ENCODE results near the gene EPB41L3.

Gene EPB41L3

DNA sequence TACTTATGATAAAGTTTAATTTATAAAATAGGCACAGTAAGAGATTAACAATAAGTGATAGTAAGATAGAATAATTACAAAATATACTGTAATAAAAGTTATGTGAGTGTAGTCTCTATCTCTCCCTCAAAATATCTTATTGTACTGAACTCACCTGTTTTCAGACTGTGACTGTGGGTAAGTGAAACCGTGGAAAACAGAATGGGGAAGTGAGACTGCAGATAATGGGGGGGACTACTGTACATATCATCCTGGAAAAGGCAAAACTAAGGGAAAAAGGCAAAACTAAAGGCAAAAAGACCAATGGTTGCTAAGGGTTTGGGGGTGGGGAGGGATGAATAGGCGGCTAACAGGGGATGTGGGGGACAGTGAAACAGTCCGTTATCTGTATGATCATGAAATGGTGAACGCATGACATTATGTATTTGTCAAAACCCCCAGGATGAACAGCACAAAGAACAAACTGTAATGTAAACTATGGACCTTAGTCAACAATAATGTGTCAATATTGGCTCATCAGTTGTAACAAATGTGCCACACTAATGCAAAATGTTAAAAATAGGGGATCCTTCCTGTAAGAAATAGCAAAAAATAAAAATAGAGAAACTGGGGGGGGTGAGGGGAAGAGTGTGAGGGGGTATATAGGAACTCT lies 93.8 kb downstream of the EPB41L3 start:
- DNase-seq: no peak

DNA sequence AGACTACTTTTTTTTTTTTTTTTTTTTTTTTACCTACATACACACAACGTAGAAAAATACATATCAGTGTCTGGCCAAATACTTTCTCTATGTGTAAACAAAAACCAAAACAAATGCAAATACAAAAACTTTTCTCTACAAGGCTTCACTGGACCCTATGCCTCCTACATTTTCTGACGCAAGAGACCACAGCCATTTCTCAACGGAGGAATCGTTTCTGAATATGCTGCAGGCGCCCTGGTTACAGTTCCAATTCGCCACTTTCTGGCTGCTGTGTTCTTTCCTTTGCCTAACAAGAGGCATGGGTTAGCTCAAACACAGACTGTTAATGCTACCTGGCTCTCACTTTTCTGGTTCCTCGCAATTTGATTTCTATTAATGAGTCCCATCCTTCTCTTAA lies 96.4 kb downstream of the EPB41L3 start:
- no peak for DNase-seq

DNA sequence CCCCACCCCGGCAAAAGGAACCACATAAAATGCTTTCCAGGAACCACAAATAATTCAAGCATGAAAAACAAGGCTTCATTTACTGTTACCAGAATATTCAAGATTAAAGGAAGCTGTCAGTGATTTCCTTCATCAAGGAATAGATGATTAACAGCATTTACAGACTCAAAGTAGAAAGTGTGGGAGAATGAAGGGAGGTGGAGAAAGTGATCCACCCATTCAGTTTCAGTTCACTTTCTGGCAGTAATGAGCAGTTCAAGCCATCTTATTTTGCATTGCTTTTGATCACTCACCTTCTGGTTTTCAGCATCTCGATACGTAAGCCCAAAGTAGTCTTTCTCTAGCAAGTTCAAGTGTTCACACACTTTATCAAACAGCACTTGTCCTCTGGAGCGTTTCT lies 99.0 kb downstream of the EPB41L3 start:
- no peak for DNase-seq

DNA sequence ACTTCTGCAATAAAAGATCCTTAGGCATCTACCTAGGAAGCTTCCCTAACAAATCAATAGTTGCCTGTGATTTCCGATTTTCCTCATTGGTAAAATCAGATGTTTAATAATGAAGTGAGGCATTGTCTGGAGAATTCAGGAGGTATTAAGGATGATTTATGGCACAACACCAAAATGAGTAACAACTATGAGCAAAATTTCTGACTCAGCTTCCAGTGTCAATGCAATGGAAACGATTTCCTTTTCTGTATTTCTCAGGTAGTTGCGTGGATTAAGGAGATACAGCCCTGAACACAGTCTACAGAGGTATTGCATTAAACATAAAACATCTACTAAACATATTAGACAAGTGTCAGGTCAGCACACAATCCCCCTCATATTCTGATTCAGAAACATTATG lies 99.5 kb downstream of the EPB41L3 start:
- no peak for DNase-seq

DNA sequence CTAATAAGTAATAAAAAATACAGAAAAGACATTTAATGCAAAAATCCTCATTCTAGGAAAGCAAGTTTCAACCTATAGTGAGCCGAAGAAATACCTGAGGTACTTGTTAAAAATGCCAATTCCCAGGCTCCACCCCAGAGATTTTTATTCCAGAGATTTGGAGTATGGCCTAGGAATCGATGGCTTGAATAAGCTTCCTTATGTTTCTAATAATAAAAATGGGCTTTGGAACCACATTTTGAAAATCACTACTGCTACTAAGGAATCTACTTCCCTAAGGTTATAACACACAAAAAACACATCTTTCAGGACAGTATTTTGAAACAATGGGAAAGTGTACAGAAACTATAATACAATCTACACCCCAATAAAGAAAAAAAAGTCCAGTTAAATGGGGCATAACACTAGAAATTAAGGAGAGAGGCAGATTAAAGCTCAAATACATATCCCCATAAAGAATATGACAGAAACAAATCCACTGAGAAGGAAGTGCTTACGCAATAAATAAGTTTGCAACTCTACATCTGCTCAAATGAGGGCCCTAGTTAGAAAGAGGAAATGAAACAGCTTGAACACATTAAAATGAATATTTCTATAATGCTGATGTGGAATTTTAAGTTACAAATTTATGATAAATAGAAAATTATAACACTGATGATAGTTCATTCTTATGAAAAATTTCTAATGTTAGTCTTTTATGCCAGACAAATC lies 103.7 kb downstream of the EPB41L3 start:
- no peak for DNase-seq

DNA sequence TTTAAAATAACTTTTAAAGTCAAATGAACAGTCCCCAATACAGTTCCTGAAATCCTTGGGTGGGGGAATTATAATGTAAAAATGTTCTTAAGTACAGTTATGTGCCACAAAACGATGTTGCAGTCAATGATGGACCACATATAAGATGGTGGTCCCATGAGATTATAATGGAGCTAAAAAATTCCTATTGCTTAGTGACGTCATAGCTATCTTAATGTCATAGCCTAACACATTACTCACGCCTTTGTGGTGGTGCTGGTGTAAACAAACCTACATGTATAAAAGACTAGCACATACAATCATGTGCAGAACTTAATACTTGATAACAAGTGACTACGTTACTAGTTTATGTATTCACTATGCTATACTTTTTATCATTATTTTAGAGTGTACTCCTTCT lies 109.4 kb downstream of the EPB41L3 start:
- no peak for DNase-seq

DNA sequence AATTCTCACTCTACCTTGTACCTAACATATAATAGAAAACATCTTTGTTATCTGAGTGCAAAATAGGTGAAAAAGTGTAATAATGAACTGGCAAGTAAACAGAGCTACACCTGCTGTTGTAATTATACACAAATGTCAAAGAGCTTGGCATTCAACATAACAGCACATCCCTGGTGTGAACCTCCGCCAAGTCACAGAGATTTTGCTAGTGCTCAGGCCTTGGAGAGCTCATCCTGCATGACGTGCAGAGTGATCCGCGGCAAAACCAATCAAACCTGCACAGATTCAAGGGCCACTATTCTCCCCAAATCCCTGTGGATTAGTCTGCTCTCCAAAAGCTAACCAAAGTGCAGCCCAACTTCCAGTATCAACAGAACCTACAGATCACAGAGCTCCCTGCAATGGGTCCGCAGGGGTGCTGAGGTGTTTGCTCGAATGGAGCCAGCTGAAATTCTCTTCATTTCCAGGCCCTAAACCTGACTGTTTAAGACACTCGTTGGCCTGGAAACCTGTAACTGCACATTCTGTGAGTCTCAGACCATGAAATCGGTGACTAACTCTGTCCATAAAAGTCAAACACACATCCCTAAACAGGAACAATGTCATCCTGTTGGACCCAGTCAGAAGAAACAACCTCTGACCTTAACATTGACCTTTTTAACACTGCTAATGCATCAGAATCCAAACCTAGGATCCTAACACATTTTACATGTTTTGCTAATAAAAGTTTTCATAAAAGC lies 111.8 kb downstream of the EPB41L3 start:
- DNase-seq: no peak

DNA sequence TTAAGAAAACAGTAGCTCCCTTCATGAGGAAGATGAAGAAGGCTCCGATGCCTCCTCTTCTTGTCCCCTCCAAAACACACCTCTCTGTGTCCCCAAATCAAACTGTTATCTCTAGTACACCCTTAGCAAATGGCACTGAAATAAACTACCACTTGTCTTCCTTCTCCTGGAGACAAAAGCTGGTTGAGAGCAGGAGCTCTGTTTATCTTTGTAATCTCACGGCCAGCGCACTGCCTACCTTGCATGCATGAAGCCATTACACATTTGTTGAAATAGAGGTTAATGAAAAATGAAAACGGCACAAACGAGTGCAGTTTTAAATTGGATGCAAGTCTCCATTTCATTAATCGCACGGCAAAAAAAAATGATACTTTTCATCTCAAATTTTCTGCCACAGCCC lies 113.7 kb downstream of the EPB41L3 start:
- DNase-seq: no peak

DNA sequence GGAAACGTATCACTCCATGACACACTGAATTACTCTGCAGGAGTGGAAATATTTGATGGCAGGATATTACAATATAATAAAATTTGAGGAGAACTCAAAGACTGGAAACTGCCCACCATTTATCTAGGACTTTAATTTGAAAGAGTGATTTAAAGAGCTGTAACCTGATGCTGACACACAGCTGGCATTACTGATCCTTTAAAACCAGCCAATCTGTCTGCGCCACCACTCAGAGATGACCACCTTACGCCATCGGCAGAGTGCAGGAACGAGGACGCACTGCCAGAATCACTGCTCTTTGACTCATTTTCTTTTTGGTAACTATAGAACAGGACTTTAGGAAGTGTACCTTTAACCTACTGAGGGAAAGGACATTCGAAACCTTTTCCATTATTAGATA lies 114.1 kb downstream of the EPB41L3 start:
- no peak for DNase-seq

DNA sequence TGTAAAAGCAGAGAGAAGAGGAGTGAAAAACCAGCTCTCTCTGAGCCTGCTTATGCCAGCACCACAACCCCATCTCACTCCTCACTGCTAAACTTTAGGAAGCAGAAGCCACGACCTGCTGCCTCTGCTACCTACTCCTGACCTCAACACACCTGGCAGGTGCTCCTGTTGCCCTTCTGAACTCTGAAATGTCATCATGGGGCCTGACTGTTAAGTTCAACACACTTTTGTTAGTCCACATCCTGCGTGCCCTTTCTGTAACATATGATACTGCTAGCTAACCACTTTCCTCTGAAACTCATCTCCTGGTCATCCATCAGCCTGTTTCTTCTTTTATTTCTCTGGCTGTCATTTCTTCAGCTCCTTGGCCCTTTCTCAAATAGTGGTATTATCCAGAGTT lies 118.1 kb downstream of the EPB41L3 start:
- DNase-seq: no peak

DNA sequence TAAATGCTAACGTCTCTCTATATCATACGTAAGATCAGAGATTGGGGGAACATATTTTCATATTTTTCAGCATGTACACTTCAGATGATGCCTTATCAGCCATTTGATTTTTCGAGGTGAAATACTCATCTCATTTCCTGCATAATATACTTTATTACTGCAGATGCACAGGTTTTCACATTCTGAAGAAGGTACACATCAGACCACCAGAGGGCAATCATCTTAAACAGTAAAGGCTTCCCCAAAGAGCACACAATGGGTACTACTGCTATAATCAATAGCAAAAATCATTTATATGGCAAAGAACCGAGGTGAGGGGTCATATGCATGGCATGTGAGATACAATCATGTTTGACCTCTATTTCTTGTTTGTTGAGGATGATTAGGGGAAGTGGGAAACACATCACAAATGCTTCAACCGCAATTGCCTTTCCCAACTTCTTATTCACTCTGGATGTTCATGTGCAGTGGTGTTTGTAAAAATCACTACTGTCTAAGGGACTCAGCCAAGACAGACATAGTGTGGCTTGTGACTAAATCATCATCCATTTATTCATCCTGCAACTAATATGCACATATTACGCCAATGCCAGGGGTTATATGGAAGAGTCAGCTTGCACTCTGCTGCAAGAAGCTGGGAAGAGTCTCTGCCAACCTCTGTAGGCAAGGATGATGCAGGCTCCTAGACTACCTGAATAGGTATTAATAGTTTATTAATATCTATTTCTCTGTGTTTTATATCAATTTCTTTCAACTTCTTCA lies 118.7 kb downstream of the EPB41L3 start:
- DNase-seq: no peak

DNA sequence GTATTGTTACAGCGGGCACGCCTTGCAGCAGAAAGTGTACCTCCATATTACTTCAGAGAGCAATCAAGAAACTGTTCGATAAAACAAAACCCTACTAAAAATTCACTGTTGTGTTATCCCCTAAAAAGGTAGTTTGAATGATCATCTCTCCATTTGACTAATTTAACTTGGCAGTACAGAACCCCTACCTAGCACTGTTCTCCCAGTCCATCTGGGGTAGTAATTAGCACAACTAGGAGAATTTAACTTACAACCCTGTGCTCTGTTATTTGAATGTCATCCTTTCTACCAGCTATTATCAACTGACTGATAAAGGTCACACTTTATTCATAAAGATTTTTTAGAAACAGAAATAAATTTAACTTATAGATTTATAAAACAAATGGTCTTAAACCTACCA lies 121.2 kb downstream of the EPB41L3 start:
- DNase-seq: no peak

DNA sequence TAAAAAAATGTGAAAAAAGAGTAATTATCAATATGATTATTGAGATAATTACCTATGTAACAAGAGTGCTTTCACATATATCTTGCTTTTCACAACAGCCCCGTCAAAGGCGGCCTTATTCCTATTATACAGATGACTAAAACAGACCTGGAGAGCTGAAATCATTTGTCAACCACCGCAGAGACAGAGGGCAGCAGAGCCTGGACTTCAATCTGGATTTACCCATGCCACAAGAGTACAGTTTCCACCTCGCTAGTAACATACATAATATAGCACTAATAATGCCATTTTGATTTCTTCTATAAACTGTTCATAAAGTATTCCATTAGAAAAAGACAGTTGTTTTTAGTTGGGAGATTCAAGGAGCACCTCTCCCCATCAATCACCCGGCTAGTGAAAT lies 121.8 kb downstream of the EPB41L3 start:
- DNase-seq: no peak

DNA sequence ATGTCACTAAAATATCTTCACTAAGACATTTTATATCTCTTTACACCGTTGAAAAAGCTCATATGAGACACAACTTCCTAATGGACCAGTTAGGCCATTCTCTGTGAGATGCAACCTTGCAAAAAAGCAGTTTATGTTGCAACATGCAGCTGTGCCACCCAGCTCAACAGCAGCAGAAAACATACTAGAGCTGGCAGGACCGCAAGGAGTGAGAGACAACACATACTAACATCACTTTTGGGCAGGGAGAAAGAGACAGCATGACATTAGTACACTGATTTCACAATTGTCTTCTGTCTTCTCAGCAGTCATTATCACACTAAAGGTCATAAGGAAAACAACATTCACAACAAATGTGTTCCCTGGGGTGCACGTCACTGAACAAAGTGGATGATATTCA lies 122.9 kb downstream of the EPB41L3 start:
- DNase-seq: no peak

DNA sequence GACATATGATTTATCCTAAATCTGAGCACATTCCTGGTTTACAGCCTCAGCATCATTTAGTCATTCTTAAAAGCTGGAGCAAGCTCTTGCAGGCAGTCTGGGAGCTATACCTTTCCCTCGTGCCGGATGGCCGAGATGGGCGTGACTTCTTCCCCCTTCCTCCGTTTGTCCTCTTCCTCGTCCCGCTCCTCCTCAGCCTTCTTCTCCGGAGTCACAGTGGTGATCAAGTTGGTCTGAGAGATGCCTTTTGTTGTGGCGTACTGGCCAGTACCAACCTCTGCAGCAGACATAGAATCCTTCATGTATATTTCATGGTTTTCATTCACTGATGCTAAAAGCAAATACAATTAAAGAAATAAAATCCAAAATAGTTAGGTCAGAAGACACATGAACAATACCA lies 124.2 kb downstream of the EPB41L3 start:
- DNase-seq: no peak

DNA sequence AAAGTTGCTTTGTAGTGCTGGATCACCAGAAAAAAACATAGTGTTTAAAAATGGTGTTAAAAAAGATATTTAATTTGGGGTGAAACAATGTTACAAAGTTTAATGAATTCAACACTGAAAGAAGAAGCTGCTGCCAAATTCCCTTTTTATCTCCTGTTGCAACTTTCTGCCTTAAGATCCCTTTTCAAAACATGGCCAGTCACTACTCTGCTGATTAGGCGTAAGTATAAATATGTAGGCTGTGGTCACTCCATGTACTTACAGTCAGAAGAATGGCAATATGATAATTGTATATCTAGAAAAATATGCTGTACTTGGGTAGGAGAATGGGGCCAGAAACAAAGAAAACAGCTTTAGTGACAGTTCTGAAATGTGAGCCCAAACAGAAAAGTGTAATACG lies 124.8 kb downstream of the EPB41L3 start:
- DNase-seq: no peak

DNA sequence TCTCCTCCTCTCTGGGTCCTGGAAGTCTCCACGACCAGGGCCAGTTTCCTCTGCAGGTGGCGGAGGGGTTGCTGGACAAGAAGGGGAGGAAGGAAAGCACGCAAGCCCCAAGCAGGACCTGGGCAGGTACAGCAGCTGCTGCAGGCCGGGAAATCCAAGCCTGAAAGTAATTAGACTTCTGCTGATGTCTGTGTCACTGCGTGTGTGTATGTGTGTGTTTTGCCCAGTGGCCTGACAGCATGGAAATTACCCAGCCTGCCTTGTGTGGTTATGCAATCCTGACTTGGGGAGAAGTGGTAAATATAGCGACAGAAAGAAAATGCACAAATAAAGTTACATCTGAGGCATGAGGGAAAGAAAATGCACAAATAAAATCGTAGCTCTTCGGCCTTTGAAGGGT lies 126.5 kb downstream of the EPB41L3 start:
- DNase-seq: no peak

DNA sequence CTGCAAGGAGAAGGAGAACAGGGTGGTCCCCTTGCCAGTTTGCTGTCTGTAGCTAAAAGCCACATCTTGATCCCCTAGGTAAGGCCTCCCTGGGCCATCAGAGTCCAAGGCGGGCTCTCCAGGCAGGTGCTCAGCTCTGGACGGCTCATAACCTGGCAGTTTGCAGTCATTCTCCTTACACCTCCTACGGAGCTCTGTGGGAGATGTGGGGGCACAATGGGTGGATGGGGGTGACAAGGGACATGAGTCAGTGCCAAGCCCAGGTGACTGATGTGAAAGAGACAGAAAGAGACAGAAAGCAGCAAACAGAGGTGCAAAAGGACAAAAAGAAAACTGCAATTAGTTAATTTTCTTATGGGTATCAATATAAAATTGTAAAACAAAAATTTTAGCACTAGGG lies 127.7 kb downstream of the EPB41L3 start:
- no peak for DNase-seq

DNA sequence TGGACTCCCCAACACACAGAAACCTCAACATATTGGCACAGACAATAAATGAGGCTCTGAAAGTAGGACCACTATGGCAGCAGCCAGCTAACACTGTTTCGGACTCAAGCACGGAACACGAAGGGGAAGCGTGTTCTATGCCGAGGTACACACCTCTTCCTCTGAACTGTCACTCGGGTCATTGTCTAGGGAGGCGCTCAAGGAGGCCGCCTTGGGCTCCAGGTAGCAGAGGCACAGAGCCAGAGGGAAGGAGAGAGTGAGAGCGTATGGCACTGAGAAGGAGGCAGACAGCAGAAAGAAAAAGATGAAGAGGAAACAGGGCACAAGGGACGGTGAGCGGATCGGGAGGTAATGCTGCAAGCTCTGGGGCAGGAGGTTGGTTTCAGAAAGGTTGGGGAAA lies 128.1 kb downstream of the EPB41L3 start:
- no peak for DNase-seq

DNA sequence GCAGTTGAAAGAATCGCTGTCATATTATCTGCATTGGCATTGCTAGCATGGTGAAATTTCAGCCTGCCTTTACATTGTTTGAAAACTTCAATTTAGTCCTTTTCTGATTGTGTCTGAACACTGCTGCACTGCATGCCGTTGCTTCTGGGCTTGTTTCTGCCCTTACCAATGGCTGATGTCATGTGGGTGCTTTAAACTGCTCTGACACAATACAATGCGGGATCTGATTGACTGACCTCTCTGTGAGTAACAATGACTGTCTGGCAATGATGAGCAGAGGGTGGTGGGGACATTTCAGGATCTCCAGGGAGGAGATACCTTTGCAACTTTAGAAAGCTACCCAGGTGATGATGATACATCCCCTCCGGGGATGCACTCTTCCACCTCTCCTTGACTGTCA lies 128.8 kb downstream of the EPB41L3 start:
- DNase-seq: no peak

DNA sequence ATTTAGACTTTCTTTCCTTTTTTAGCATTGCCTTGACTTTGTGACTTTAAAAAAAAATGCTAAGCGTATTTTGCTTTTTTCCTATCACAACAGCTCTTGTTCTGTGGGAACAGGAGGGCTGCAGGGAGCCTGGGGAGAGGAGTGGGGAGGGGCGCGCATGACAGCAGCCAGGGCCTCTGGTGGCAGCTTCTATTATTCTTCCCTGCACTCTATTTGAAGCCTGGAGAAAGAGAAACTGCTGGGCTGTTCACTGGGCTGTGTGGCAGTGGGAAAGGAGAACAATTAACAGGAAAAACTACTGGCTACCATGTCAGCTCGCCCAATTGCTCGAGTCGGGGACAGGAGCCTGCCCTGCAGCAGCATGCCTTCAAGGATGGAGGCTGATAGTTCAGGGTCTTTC lies 129.3 kb downstream of the EPB41L3 start:
- peak; percentile 66 for DNase-seq

DNA sequence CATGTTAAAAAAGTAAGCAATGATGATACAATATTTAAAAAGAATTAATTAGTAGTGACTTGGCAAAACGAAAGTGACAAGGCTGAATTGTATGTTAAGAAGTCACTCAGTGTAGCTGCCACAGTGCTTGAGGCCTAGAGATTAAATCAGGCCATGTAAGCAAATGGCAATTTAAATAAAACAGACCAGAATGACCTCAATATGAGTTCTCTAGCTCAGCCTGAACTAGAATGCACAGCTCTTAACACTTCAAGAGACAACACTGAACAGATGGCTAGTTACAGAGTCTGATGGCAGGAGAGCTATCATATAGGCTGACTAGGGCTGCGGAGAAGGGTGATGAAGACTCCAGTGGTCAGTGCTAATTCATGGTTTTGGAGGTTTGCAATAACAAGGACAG lies 130.3 kb downstream of the EPB41L3 start:
- DNase-seq: no peak

DNA sequence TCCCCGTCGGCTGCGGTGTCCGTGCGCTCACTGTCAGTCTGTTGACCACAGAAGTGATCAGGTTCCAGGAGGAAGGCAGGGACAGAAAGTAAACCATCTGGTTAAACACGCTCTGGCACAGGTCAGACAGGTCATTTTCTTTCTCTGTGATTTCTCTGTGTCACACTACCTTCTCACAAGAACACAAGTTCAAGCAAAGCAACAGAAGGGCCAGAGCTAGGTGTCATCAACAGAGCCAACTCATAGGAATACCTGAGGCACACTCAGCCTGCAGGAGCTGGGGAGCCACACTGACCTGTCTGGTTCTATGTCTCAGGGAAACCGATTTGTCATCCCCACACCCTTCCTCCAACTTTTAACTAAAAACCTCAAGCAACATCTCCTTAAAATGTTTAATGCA lies 133.2 kb downstream of the EPB41L3 start:
- peak; percentile 86 for DNase-seq

DNA sequence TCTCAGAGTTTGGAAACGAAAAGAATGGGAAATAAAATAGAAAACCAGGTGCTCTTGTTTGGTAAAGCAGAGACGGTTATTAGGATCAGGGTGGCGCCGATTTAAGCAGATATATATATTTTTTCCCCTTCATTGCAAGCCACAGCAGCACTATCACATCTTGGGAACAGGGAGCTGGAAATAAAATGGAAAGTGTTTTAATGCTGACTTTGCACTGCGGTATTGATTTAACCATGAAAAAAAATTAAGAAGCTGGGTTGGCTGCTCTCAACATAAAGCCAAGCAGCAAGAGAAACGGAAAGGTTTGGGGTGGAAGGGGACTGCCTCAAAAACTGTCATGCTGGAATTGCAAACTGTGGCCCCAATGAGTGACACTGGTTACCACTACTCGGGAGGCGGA lies 145.5 kb downstream of the EPB41L3 start:
- DNase-seq: no peak
